ENCODE results near the gene TACC3.

TACC3 gene

DNA sequence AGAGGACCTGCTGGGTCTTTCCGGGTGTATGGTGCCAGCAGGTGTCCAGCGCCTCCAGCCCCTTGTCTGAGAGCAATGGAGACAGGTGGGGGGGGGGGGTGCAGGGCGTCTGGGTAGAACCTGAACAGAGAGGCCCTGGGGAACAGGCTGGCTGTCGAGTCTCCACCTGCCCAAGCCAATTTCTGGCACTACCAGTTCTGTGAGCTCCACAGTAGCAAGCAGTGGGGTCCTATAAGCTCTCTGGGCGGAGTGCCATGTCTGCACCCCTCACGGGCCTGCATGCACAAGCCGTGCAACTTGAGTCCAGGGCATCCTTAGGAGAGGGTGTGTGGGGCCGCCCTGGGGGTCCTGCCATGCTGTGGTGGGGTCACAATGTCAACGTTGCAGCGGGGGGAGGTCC, 61.7 kb downstream of the TACC3 start:
- H3K27me3 ChIP-seq (replicated peaks; ENCODE audit: control insufficient read depth, insufficient read depth, low read length) = no peaks in the 10 kb centered on the region; the same call in 1 of the 2 replicates

DNA sequence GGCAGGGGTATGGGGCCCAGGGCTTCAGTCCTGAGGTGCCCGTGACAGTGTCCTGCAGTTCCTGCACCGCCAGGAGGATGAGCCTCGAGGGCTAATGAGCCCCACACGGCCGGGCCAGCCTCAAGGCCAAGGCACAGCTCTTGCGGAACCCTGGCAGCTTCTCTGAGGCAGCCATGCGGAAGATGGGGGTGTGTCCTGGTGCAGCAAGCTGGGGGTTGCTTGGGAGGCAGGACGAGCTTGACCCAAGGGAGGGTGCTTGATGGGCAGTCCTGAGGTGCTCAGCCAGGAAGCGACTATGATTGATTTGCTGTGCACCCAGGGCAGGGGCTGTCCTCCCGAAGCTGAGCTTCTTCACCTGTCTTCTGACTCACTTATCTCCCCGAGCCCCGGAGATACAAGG, 62.6 kb downstream of the TACC3 start:
- no peak for TF ChIP-seq CTCF (IDR thresholded peaks at IDR 0.05; ENCODE audit: insufficient read depth, low read length, poor library complexity, severe bottlenecking)
- Histone ChIP-seq H3K36me3 (ENCODE audit: control insufficient read depth, insufficient read depth, low read length) (no peaks in the 10 kb centered on the region), H3K27me3 (replicated peaks; ENCODE audit: control insufficient read depth, insufficient read depth, low read length) (no peaks in the 10 kb centered on the region; the same call in 1 of the 2 replicates), H3K4me3 (replicated peaks; ENCODE audit: low read depth, low read length) (no peak overlapping the region)
- DNase-seq (ENCODE audit: extremely low read depth, insufficient read length) = no peak

More for the DNA sequence above, 61.7 kb downstream of the TACC3 start:
- no peak for TF ChIP-seq CTCF (IDR thresholded peaks at IDR 0.05; ENCODE audit: insufficient read depth, low read length, poor library complexity, severe bottlenecking)
- no peak overlapping the region for H3K4me3 ChIP-seq (replicated peaks; ENCODE audit: low read depth, low read length)
- H3K36me3 ChIP-seq (ENCODE audit: control insufficient read depth, insufficient read depth, low read length) = no peaks in the 10 kb centered on the region
- no peak for DNase-seq (ENCODE audit: extremely low read depth, insufficient read length)

GRCh38 chr4:1784395-1784788, 63.1 kb downstream of the TACC3 start:
- no peak overlapping the region for H3K4me3 ChIP-seq (replicated peaks; ENCODE audit: low read depth, low read length)
- TF ChIP-seq CTCF (IDR thresholded peaks at IDR 0.05; ENCODE audit: insufficient read depth, low read length, poor library complexity, severe bottlenecking) = no peak
- no peak for DNase-seq (ENCODE audit: extremely low read depth, insufficient read length)
- no peaks in the 10 kb centered on the region; the same call in 1 of the 2 replicates for H3K27me3 ChIP-seq (replicated peaks; ENCODE audit: control insufficient read depth, insufficient read depth, low read length)
- H3K36me3 ChIP-seq (ENCODE audit: control insufficient read depth, insufficient read depth, low read length) = no peaks in the 10 kb centered on the region

DNA sequence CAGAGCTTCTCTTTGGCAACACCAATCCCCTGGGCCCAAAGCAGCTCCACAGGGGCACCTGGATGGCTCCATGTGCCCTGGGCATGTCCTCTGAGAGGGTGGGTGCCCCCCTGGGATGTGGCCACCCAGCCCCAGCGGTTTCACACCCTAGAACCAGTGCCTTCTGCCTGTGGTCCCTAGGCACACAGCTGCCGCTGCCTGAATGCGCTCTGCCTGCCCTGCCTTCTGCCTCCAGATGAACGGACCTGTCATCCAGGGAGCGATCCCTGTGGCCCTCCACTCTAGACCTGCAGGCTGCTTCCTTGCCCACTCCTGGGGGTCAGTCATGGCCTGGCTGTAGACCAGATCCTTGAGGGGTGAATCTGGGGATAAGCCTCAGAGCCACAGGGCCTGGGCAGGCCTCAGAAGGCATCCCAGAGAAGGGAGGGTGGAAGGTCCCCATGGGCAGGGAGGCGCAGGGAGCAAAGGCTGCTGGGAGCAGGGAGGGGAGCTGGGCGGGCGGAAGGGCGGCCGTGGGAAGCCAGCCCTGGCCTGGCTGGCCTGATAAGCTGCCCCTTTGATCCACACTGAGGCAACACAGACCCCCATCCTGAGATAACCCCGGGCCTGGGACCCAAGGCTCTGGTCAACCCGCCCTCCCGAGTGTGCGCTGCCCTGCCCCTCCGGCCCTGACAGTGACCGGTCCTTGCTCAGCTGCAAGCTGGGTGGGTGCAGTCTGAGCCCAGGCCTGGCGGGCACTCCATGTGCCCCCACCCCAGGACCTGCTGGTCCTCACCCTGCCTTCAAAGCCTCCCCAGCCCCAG, 63.7 kb downstream of the TACC3 start:
- no peak for TF ChIP-seq CTCF (IDR thresholded peaks at IDR 0.05; ENCODE audit: insufficient read depth, low read length, poor library complexity, severe bottlenecking)
- Histone ChIP-seq H3K4me3 (replicated peaks; ENCODE audit: low read depth, low read length) (no peak overlapping the region), H3K27me3 (replicated peaks; ENCODE audit: control insufficient read depth, insufficient read depth, low read length) (no peaks in the 10 kb centered on the region; the same call in 1 of the 2 replicates), H3K36me3 (ENCODE audit: control insufficient read depth, insufficient read depth, low read length) (no peaks in the 10 kb centered on the region)
- no peak for DNase-seq (ENCODE audit: extremely low read depth, insufficient read length)

DNA sequence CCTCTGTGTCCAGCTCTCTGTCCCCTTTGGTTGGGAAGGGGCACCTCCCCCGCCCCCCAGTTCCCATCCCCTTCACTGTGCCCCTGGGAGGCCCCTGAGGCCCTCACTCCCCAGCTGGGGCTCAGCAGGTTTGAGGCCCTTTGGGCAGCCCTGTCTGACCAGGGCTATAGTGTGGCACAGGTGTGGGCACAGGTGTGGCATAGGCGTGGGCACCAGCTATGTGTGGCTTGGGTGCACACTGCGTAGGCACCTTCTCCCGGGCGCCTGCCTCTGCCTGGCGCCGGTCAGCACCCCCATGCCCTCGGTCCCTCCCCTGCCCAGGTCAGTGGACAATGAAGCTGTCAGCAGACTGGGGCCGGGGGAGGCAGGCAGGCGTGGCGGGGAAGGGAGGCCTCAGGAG, 64.3 kb downstream of the TACC3 start:
- DNase-seq (ENCODE audit: extremely low read depth, insufficient read length) = no peak
- Histone ChIP-seq H3K4me3 (replicated peaks; ENCODE audit: low read depth, low read length) (no peak overlapping the region), H3K27me3 (replicated peaks; ENCODE audit: control insufficient read depth, insufficient read depth, low read length) (no peaks in the 10 kb centered on the region; the same call in 1 of the 2 replicates), H3K36me3 (ENCODE audit: control insufficient read depth, insufficient read depth, low read length) (no peaks in the 10 kb centered on the region)
- TF ChIP-seq CTCF (IDR thresholded peaks at IDR 0.05; ENCODE audit: insufficient read depth, low read length, poor library complexity, severe bottlenecking) = no peak

All from GM06990 (cell line).